HG03060 (cell line): ENCODE data around the gene PLA2G4D.

Experiments
- ATAC-seq: cut with Tn5 transposase; IDR thresholded peaks from one replicate; pipeline ENCODE4 v1.9.1; 2021; ENCODE audit warnings: low read depth, moderate number of reproducible peaks; ENCODE audit not compliant: unreplicated experiment

PLA2G4D gene

GRCh38 chr15:42129364-42129763, 35.0 kb upstream of the PLA2G4D start:
- ATAC-seq = no peak

- no peak for ATAC-seq
Measured at GRCh38 chr15:42128476-42128875, 34.1 kb upstream of the PLA2G4D start.

DNA sequence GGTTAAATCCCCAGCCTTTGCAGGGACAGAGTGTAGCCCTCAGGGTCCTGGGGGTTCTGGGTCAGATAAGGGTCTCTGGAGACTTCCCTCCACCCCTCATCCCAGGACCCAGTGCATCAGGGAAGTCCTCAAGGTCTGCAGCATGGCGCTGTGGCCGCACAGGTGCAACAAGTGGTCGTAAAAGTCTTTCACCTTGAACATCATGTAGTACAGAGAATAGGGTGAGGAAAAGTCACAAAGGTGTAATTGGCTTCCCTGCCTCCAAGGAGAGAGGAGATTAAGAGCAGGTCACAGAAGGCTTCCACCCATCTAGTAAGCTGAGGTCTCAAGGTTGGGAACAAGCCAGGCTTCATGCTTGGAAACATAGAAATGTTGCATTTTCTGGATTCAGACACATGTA, 29.2 kb upstream of the PLA2G4D start:
- ATAC-seq = no peak

DNA sequence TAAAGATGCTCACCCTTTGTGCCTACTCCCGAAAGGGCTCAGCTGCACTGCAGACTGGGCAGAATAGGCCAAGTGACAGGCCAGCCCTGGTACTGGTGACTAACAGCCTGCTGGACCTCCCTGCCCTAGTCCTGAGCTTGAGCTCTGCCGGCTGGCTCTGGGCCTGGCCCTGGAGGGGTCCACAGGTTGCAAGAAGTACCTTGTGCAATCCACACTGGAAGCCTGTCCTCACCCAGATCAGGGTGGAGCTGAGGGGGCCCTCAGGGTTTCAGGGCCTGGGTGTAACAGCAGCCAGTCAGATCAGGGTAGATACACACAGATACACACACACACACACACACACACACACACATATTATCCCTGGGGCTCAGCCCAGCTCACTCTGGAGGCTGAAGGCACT, 27.3 kb upstream of the PLA2G4D start:
- no peak for ATAC-seq

DNA sequence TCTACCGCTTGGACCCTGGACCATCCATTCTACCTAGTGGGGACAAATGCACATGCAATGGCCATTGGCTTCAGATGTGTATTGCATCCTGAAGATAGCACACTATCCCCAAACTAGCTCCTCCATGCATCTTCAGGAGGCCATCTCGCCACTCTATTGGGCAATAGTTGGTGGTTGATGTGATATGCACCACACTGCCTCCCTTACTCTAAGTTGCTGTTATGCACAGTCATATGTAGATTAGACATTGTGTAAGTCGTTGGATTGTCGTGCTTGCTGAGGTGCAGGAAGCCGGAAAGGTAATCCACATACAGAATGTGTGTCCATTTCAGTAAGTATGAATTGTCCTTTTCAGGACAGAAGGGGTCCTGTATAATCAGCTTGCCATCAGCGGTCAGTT, 26.7 kb upstream of the PLA2G4D start:
- ATAC-seq = no peak

DNA sequence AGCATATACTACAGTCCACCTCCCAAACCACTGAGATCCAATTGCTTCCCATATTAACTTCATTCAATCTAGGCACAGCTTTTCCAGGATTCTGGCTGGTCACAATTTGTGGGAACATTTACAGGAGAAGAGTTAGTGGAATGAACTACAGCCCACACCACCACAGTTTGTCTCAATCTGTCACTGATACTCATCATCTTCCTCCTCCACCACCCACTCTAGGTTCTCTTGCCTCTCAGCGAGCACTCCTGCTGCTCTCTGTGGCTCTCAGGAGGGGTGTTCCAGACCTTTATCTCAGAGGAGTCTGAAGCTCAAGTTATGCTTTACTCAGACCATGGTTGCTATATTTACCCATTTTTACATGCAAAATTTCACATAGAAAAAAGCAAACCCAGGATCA, 25.9 kb upstream of the PLA2G4D start:
- no peak for ATAC-seq

DNA sequence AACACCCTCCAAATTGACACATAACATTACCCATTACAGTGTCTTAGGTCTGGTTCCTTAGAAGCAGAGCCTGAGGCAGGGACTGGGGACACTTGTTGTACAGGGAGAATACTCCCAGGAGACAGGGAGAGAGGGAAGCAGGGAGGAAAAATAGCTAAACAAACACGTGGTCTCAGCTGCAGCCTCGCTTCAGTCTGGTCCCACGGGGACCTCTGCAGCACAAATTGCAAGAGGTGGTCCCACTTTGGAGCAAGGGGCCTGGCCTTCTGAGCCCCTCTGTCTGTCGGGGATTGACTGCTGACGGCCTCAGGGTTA, 25.0 kb upstream of the PLA2G4D start:
- ATAC-seq = no peak

DNA sequence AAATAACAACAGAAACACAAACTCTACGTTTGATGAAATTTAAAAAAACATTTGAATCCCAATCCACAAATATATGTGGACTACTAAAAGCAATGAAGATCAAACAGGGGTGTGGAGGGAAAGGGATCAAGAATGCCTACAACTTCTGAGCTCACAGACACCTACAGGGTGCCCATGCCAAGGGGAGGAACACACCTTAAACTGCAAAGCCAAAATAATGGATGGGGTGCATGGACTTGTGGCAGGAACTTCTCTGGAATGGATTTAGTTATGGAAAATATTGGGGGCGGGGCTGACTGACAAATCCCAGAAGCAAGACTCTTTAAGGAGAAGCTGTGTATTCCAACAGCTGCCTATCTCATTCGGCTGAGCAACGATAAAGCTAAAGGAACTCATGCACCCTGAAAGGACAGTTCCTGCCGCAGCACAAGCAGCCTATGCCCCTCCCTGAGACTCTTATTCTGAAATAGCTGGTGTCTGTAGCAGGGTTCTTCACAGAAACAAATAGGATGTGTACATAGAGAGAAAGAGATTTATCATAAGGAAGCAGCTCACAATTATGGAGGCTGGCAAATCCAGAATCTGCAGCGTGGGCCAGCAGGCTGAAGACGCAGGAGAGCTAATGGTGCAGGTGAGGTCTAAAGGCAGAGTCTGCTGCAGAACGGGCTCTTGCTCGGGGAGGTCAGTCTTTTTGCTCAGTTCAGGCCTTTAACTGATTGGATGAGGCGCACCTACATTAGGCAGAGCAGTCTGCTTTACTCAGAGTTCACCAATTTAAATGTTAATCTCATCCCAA, 24.5 kb upstream of the PLA2G4D start:
- no peak for ATAC-seq

DNA sequence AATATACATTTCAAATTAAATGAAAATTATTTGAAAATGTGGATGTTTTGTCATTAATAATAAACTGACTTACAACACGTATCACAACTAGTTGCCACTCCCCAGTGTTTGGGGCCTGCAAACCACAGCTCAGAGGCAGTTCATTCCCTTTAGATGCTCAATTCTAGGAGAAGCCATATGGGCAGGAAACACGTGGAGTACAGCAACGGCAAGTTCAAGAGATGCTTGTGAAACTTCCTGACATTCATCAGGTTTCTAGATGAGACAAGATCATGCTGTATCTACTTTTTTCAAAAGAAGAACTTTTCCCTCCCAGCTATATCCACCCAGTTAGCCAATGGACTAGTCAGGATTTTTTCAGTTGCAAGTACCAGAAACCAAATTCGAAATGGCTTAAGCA, 17.6 kb upstream of the PLA2G4D start:
- ATAC-seq = no peak

DNA sequence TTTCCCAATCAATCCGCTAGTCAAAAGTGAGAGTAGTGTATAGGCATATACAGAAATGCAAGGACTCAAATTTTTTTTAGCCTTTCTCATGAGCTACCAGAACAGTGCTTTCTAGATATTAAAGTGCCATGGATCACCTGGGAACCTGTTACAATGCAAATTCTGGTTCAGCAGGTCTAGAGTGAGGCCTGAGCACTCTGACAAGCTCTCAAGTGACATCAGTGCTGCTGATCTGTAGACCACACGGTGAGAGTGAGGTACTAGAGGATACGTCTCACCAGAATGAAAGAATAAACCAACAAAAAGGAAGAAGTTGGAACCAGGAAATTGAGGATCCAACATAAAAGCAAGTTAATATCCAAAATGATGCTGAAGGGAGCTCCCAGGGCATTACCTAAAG, 16.0 kb upstream of the PLA2G4D start:
- ATAC-seq = no peak

GRCh38 chr15:42108806-42109205, 14.4 kb upstream of the PLA2G4D start:
- ATAC-seq = no peak

GRCh38 chr15:42108189-42108588, 13.8 kb upstream of the PLA2G4D start:
- ATAC-seq = no peak

DNA sequence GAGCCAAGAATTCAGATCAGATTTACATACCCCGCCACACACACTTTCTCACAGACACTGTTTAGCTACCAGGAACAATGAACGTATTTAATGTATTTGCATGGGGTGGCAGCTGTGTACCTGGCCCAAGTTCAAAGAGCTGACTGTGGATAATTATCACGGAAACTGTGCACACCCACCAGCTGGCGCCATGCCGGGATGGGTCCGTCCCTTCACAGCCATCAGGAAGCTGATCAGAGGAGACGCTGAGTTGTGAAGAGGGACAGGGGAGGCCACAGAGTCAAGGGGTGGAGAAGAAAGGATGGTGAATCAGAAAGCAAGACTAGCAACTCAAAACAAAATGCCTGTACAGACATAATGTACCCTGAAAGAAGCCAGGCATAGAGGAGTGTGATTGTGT, 13.1 kb upstream of the PLA2G4D start:
- ATAC-seq = no peak

- no peak for ATAC-seq
Measured at GRCh38 chr15:42106288-42106687, 11.9 kb upstream of the PLA2G4D start.

GRCh38 chr15:42104095-42104891, 9.9 kb upstream of the PLA2G4D start:
- ATAC-seq = no peak

GRCh38 chr15:42102646-42103235, 8.4 kb upstream of the PLA2G4D start:
- ATAC-seq = no peak

DNA sequence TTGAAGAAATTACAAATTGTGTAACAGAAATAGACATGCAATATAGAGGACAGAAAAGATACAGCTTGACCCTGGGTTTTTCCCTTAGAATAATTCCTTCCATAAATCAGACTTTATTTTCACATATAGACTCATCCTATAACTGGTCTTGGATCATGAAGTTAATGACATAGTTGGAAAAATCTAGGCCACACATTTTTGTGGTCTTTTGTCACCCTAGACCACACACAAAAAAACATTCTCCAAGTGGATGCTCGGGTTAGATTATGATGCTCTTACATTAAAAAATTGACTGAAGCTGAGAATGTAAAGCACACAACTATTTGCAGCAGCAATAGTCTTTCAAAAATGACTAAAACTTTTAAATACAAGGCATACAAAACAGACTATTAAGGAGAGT, 7.5 kb upstream of the PLA2G4D start:
- no peak for ATAC-seq

GRCh38 chr15:42100021-42100800, 5.8 kb upstream of the PLA2G4D start:
- ATAC-seq = no peak

- ATAC-seq = no peak
Measured at GRCh38 chr15:42097018-42097417, 2.7 kb upstream of the PLA2G4D start.

- ATAC-seq = no peak
Measured at GRCh38 chr15:42093966-42094365, 396 bp downstream of the PLA2G4D start.
